Activated CD4-positive, alpha-beta T cell treated with anti-CD3 and anti-CD28 coated beads, Interleukin-2, amount 50 U/mL, for 24 hours (primary cell): Measurements from ENCODE around the gene NDUFAF5.

Source experiments
- DNase-seq, 2 donors: peaks; one replicate each; pipeline ENCODE4 v3.0.0-alpha.2; 2020; ENCODE audit warnings: low read depth in 1 of 2, low spot score in 1 of 2

Gene NDUFAF5

DNA sequence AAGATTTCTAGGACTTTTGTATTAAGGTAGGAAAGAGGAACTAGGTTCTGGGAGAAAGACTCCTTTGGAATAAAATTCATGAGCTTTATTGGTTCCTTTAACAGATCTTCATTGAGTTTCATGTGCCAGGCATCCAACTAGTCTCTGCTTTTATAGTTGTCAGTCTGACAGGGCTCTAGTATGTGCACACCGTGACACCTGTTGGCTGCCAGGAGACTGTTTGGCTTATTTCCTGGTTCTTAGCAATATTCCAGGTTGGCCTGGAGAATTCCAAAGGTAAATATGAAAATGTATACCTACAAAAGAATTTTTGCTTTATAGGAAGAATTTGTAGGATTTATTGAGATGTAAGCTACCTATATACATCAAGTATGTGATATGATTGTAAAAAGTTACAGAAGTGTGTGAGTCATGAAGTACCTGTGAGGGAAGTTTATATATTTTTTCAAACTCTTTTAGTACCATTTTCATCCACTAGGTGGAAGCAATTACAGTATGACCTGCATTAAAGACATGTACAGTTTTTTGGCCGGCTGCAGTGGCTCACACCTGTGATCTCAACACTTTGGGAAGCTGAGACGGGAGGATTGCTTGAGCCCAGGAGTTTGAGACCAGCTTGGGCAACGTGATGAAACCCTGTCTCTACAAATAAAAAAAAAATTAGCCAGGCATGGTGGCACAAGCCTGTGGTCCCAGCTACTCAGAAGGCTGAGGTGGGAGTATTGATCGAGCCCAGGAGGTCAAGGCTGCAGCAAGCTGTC is 35.2 kb downstream of the NDUFAF5 start:
- peak in 1 of 2 donors; percentile 11 for DNase-seq

DNA sequence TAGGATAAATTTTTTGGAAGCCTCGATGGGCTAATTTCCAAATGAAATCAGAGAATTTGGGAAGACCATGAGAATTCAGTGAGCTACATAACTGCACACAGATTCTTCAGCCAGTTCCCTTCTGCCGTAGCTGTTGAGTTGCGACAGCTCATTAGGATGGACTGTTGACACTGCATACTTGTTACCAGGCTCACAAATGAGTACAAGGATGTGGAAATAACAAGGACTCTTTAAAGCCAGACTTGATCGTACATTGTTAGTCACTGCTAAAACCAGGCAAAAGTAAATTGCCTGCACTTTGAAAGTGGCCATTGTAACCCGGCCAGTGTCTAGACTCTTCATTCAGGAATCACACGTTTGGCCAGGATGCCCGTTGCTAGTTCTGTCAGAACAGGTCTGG is 37.0 kb downstream of the NDUFAF5 start:
- no peak for DNase-seq

- no peak for DNase-seq
Observed at GRCh38 chr20:13822459-13822858, 37.6 kb downstream of the NDUFAF5 start.

- DNase-seq = no peak
Observed at GRCh38 chr20:13824459-13824858, 39.6 kb downstream of the NDUFAF5 start.

- DNase-seq = no peak
Observed at GRCh38 chr20:13825465-13825864, 40.6 kb downstream of the NDUFAF5 start.

- DNase-seq = no peak
Observed at GRCh38 chr20:13831476-13831875, 46.6 kb downstream of the NDUFAF5 start.

- DNase-seq = no peak
Observed at GRCh38 chr20:13838664-13839063, 53.8 kb downstream of the NDUFAF5 start.

- DNase-seq = no peak
Observed at GRCh38 chr20:13839421-13840092, 54.7 kb downstream of the NDUFAF5 start.

GRCh38 chr20:13840093-13840465 is 55.3 kb downstream of the NDUFAF5 start:
- no peak for DNase-seq

DNA sequence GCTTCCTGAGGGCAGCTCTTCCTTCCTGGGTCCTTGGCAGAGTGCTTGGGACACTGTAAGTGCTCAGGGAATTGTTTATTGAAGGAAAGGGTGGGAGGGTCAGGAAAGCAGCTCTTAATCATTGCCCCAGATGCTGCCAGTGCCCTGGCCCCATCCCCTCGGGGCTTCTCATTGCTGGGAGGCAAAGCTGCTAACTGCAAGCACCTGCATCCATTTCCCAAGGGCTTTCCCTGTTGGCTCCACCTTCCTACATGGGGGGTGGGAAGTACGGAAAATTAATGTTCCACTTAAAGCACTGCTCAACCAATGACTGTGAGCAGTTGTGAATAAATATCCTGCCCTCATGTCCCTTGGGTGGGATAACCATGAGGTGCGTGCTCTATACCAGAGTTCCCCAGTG is 56.4 kb downstream of the NDUFAF5 start:
- DNase-seq = no peak

GRCh38 chr20:13844296-13844695 is 59.5 kb downstream of the NDUFAF5 start:
- no peak for DNase-seq

- no peak for DNase-seq
Observed at GRCh38 chr20:13851279-13851678, 66.5 kb downstream of the NDUFAF5 start.

- no peak for DNase-seq
Observed at GRCh38 chr20:13852306-13852705, 67.5 kb downstream of the NDUFAF5 start.

DNA sequence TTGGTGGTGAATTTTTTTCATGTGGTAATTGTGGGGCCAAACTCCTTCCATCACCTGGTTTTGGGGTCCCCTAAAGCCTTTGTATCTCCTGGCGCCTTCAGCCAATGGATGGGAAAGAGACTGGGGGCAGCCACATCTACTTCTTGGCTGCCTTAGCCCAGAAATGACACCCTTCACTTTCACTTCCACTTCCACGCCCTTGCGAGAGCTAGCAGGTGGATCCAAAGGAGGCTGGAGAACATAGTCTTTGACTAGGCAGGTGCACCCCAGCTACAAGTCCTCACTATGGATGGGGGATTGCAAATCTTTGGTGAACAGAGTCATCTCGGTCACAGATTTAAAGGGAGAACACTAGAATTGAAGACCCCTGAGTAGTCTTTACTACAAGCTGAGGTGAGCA is 70.8 kb downstream of the NDUFAF5 start:
- no peak for DNase-seq

GRCh38 chr20:13856354-13856753 is 71.5 kb downstream of the NDUFAF5 start:
- DNase-seq = no peak

DNA sequence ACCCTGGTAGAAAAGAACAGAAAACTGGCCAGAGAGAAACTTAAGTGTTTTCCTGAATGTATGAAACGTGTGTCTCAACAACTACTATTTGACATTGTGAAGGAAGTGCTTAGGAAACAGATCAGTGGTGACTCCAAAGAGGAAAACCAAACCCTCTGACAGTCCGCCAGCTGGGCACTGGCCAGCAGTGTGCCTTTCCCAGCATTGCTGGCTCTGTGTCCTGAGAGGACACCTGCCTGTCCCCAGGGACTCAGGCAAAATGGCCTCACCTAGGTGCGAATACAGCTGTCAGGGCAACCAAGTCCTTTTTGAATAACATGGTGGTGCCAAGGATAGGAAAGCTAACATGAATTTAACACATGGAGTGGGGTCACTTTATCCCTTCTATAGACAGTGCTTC is 72.5 kb downstream of the NDUFAF5 start:
- DNase-seq = no peak

GRCh38 chr20:13857961-13858360 is 73.1 kb downstream of the NDUFAF5 start:
- no peak for DNase-seq

DNA sequence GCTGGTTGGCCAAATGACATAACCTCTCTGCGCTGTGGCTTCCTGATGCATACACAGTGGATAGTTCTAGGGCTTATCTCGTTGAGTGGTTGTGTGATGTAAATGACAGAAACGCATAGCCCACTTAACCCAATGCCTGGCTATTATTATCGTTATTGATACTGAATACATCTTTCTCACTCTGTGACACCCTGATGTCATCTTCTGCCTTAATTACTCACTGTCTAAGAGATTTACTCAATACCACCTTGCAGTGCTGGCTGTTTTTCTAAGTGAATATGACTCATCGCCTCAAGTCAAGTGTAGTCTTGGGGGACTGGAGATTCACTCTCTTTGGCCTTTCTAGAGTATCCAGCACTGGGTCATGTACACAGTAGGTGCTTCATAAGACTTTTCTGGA is 73.6 kb downstream of the NDUFAF5 start:
- no peak for DNase-seq

DNA sequence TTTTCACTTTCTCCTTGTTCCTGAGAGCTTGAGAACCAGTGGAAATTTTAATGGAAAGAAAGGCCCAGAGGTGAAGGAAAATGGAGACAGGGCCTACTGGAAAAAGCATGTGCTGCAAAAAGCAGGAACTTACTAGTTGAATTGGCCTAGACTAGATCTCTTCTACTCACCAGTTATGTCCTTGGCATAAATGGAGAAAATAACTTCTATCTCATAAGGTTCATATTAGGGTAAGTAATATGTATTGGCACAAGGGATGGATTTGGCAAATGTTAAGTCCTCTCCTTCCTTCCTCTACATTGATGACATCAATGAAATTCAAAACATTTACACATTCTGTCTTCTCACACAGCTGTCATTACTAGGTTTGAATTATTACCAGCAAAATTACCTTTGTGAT is 74.0 kb downstream of the NDUFAF5 start:
- DNase-seq = no peak

DNA sequence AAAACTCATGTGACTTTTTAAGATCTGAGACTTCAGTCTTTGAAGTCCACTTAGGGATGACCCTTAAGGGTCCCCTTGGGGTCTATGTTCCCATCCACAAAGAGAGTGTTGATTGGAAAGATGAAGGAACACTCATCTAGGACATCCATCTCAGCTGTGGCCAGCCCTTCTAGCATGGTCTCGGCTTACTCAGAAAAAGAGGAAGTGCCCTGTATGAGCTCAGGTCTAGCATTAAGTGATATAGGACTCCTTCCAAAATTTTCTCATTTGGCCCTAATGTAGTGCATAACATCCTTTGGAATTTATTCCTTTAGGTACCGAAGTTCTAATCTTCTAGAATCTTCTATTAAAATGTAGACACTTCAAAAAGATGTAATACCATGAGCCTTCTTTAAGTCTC is 77.4 kb downstream of the NDUFAF5 start:
- no peak for DNase-seq

DNA sequence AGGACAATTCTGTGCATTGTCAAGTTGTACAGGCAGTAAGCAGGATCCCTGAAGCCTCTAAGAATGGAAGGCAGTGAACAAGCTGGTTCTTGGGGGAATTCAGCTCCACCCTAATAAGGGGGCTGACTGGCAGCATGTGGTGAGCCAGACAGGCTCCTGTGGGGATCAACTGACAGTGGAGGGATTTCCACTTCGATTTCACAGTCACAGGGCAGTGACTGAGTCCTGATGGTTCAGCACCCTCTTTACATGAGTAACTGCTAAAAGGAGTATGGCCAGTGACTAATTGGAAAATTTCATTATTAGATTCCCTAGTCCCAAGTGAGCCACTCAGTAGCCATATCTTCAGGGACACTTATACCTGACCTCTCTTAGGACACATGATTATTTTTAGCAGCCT is 78.4 kb downstream of the NDUFAF5 start:
- no peak for DNase-seq

GRCh38 chr20:13865156-13865555 is 80.3 kb downstream of the NDUFAF5 start:
- DNase-seq = no peak

GRCh38 chr20:13865791-13866351 is 81.0 kb downstream of the NDUFAF5 start:
- DNase-seq = no peak
